Activated T-cell treated with anti-CD3 and anti-CD28 coated beads, Interleukin-2, amount 50 U/mL, for 24 hours (primary cell): ENCODE data around the gene THAP4.
"Not testable (repeated sequence)": the region's sequence is repeated elsewhere in the genome, so short reads cannot be mapped to it uniquely, and the experiment has no call there.

Source experiments
- DNase-seq: peaks from one replicate; pipeline ENCODE4 v3.0.0-alpha.2; 2020
- H3K27ac Mint-ChIP-seq: 2 replicates; pipeline ENCODE4 v1.8.0; 2020; ENCODE audit warnings: mild to moderate bottlenecking, mixed read lengths
- H3K27me3 Mint-ChIP-seq: 2 replicates; pipeline ENCODE4 v1.8.0; 2020; ENCODE audit warnings: mixed read lengths
- H3K36me3 Mint-ChIP-seq: 2 replicates; pipeline ENCODE4 v1.8.0; 2020; ENCODE audit warnings: low read depth, mixed read lengths
- H3K4me1 Mint-ChIP-seq: 2 replicates; pipeline ENCODE4 v1.8.0; 2020; ENCODE audit warnings: low read depth, mixed read lengths
- H3K4me3 Mint-ChIP-seq: 2 replicates; pipeline ENCODE4 v1.8.0; 2020; ENCODE audit warnings: mild to moderate bottlenecking, moderate library complexity, mixed read lengths
- H3K9me3 Mint-ChIP-seq: 2 replicates; pipeline ENCODE4 v1.8.0; 2020; ENCODE audit warnings: mixed read lengths

The THAP4 gene

DNA sequence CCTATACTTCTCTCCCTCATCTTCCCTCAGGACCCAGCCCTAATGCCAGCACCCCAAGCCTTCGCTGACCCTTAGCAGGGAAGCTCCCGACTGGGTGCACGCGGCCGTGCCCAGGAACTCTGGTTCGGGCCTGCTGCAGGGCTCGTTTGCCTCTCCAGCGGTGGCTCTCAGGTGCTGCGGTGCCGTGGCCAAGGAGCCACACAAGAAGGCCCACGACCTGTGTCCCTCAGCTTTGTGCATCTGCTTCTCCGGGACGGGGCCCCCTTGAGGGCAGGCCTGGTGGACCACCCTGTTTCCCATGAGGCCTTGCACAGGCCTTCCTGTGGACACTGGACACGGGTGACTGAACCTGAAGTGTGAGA is 60.7 kb downstream of the THAP4 start:
- Mint-ChIP-seq H3K4me3 (no peak overlapping the region), H3K4me1 (no peaks in the 10 kb centered on the region), H3K36me3 (peaks cover 33% of the 10 kb centered on the region), H3K9me3 (no peaks in the 10 kb centered on the region), H3K27me3 (no peaks in the 10 kb centered on the region), H3K27ac (no peak overlapping the region)
- no peak for DNase-seq

DNA sequence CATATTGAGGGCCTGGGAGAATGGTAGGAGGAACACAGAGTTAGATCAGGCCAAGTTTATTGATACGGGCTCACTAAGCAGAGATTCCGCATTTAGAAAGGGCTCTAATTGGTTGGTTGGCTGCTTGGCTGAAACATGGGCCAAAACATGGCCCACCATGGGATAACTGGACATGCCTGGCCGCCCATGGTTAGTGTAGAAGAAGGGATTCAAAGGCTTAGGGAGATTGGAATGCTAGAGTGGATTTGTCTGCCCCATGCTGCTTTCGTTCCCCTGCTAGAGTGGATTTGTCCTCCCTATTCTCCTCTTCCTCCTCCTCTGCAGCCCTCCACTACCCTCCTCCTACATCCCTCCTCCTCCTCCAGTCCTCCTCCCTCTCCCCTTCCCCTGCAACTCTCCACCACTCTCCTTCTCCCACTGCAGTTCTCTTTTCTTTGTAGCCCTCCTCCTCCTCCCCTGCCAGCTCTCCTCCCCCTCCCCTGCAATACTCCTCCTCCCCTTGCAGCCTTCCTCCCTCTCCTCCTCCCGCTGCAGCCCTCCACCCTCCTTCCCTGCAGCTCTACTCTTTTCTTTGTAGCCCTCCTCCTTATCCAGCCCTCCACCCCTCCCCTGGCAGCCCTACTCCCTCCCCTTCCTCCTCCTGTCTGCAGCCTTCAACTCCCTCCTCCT is 61.2 kb downstream of the THAP4 start:
- H3K4me3 Mint-ChIP-seq = no peak overlapping the region
- no peaks in the 10 kb centered on the region for H3K9me3 Mint-ChIP-seq
- H3K4me1 Mint-ChIP-seq = no peaks in the 10 kb centered on the region
- H3K27me3 Mint-ChIP-seq = no peaks in the 10 kb centered on the region
- peaks cover 30% of the 10 kb centered on the region for H3K36me3 Mint-ChIP-seq
- H3K27ac Mint-ChIP-seq = no peak overlapping the region
- DNase-seq = no peak

- no peak for DNase-seq
- Mint-ChIP-seq H3K36me3 (peaks cover 26% of the 10 kb centered on the region), H3K27ac (no peak overlapping the region), H3K9me3 (no peaks in the 10 kb centered on the region), H3K4me1 (no peaks in the 10 kb centered on the region), H3K27me3 (no peaks in the 10 kb centered on the region), H3K4me3 (no peak overlapping the region)
Measured at GRCh38 chr2:241574911-241575623, 61.9 kb downstream of the THAP4 start.

DNA sequence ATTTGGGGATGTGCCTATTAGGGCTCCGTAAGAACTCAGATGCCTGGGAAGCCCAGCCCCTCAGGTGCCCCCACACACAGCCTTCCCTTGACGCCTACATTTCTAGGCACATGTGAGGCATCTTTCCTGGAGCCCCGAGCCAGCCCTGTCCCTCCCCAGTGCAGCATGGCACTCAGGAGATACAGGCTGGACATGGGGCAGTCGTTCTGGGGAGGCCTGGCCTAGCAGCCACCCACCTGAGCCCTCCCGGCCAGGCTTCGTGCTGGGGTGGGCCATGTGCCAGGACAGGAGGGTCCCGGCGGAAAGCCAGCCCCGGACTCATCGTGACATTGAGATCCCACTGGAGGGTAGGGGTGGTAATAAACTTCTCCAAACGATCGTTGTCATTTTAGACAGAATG is 63.2 kb downstream of the THAP4 start:
- no peak for DNase-seq
- no peak overlapping the region for H3K27ac Mint-ChIP-seq
- H3K4me3 Mint-ChIP-seq = no peak overlapping the region
- no peaks in the 10 kb centered on the region for H3K27me3 Mint-ChIP-seq
- H3K36me3 Mint-ChIP-seq = peaks cover 20% of the 10 kb centered on the region
- H3K4me1 Mint-ChIP-seq = no peaks in the 10 kb centered on the region
- H3K9me3 Mint-ChIP-seq = no peaks in the 10 kb centered on the region

DNA sequence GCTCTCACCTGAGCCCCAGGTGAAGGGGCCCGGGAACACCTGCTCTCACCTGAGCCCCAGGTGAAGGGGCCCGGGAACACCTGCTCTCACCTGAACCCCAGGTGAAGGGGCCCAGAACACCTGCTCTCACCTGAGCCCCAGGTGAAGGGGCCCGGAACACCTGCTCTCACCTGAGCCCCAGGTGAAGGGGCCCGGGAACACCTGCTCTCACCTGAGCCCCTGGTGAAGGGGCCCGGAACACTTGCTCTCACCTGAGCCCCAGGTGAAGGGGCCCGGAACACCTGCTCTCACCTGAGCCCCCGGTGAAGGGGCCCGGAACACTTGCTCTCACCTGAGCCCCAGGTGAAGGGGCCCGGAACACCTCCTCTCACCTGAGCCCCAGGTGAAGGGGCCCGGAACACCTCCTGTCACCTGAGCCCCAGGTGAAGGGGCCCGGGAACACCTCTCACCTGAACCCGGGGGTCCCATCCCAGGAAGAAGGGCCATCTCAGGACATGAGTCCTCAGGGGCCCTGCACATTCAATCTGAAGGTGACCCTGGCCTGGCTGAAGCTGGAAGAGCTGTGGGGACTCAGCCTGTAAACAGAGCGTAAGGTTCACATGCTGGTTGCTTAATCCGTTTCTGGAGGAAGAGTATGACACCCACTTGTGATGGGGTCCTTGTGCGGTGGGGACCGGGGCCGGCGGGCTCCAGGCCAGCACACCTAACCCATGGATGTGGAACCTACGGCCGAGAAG is 63.9 kb downstream of the THAP4 start:
- H3K9me3 Mint-ChIP-seq, H3K4me1 Mint-ChIP-seq, H3K27ac Mint-ChIP-seq, DNase-seq, H3K27me3 Mint-ChIP-seq, H3K4me3 Mint-ChIP-seq: not testable (repeated sequence)
- peaks cover 15% of the 10 kb centered on the region for H3K36me3 Mint-ChIP-seq

DNA sequence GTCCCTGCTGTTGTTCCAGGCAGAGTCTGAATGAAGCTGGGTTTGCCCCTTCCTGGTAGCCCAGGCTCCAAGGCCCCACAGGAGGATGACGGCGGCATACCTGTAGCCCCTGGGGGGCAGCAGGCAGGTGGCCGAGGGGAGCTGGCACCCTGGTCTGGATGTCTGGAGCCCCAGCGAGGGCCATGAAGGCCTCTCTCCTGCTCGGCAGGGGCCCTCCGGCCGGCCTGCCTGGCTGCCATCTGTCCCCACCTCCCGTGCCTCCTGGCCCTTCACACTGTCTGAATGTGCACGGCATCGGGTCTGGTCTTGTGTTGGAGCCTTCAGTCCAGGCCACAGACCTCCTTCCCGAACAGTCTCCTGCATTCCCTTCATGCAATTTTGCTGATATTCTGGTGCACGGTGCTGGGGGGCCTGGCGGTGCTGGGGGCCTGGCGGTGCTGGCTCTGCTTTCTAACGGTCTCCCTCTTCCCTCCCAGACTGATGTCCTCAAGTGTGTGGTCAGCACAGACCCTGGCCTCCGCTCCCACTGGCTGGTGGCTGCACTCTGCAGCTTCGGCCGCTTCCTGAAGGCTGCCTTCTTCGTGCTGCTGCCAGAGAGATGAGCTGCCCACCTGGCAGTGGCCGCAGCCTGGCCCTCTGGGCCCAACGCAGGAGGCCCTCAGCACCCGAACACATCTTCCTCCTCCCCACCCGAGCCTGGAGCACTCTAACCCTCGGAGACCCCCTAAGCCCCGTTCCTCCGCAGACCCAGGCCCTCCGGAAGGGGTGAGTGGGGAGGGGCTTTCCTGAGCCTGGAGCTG is 64.9 kb downstream of the THAP4 start:
- Mint-ChIP-seq H3K4me1 (no peaks in the 10 kb centered on the region), H3K4me3 (no peak overlapping the region), H3K27me3 (no peaks in the 10 kb centered on the region), H3K9me3 (no peaks in the 10 kb centered on the region), H3K36me3 (peaks cover 12% of the 10 kb centered on the region), H3K27ac (no peak overlapping the region)
- no peak for DNase-seq

- no peaks in the 10 kb centered on the region for H3K9me3 Mint-ChIP-seq
- H3K27me3 Mint-ChIP-seq = no peaks in the 10 kb centered on the region
- no peaks in the 10 kb centered on the region for H3K4me1 Mint-ChIP-seq
- H3K27ac Mint-ChIP-seq = no peak overlapping the region
- H3K4me3 Mint-ChIP-seq = no peak overlapping the region
- peaks cover 9% of the 10 kb centered on the region for H3K36me3 Mint-ChIP-seq
- DNase-seq = no peak
Measured at GRCh38 chr2:241570961-241571581, 65.9 kb downstream of the THAP4 start.

DNA sequence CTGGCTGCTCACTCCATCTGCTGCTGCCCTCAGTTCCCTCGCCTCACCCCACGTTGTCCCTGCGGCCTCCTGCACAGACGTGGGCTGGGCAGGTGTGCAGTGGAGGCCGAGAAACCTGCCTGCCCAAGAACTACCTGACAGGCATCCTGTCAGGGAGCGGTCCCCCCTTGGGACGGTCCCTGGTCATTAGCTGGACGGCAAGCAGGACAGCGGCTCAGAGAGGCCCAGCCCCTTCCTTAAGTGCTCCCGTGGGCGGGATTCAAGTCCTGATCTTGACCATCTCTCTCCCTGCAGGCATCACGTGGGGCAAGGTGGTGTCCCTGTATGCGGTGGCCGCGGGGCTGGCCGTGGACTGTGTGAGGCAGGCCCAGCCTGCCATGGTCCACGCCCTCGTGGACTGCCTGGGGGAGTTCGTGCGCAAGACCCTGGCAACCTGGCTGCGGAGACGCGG is 67.1 kb downstream of the THAP4 start:
- Mint-ChIP-seq H3K9me3 (no peaks in the 10 kb centered on the region), H3K4me3 (no peak overlapping the region)

GRCh38 chr2:241568726-241569125 is 68.2 kb downstream of the THAP4 start:
- H3K4me1 Mint-ChIP-seq = no peaks in the 10 kb centered on the region
- H3K27me3 Mint-ChIP-seq = no peaks in the 10 kb centered on the region
- H3K36me3 Mint-ChIP-seq = peaks cover 4% of the 10 kb centered on the region
- no peaks in the 10 kb centered on the region for H3K9me3 Mint-ChIP-seq
- no peak overlapping the region for H3K4me3 Mint-ChIP-seq
- no peak overlapping the region for H3K27ac Mint-ChIP-seq
- DNase-seq = no peak

More for the DNA sequence above, 67.1 kb downstream of the THAP4 start:
- DNase-seq = no peak
- Mint-ChIP-seq H3K36me3 (peaks cover 4% of the 10 kb centered on the region), H3K4me1 (no peaks in the 10 kb centered on the region), H3K27me3 (no peaks in the 10 kb centered on the region), H3K27ac (no peak overlapping the region)

GRCh38 chr2:241567776-241568175 is 69.2 kb downstream of the THAP4 start:
- no peaks in the 10 kb centered on the region for H3K4me1 Mint-ChIP-seq
- no peak for DNase-seq
- H3K27me3 Mint-ChIP-seq = no peaks in the 10 kb centered on the region
- no peak overlapping the region for H3K27ac Mint-ChIP-seq
- no peak overlapping the region for H3K4me3 Mint-ChIP-seq
- H3K9me3 Mint-ChIP-seq = no peaks in the 10 kb centered on the region
- no peaks in the 10 kb centered on the region for H3K36me3 Mint-ChIP-seq

DNA sequence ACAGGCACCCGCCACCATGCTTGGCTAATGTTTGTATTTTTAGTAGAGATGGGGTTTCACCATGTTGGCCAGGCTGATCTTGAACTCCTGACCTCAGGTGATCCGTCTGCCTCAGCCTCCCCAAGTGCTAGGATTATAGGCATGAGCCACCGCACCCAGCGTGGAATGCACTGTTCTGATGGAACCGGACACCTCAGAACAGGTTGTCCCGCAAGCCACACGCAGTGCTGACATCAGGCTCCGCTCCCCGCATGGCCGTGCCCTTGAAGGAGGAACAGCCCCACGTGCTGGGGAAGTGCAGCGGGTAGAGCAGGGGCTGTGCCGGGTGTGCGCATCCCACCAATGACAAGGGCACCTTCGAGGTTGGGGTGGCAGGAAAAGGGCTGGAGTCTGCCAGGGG is 69.7 kb downstream of the THAP4 start:
- not testable (repeated sequence) for H3K27ac Mint-ChIP-seq, DNase-seq, H3K27me3 Mint-ChIP-seq, H3K36me3 Mint-ChIP-seq, H3K4me3 Mint-ChIP-seq, H3K9me3 Mint-ChIP-seq, H3K4me1 Mint-ChIP-seq

- no peak overlapping the region for H3K4me3 Mint-ChIP-seq
- H3K9me3 Mint-ChIP-seq = no peaks in the 10 kb centered on the region
- peaks cover 6% of the 10 kb centered on the region for H3K27me3 Mint-ChIP-seq
- no peaks in the 10 kb centered on the region for H3K36me3 Mint-ChIP-seq
- no peak overlapping the region for H3K27ac Mint-ChIP-seq
- DNase-seq = no peak
- no peaks in the 10 kb centered on the region for H3K4me1 Mint-ChIP-seq
Measured at GRCh38 chr2:241566468-241566867, 70.5 kb downstream of the THAP4 start.

DNA sequence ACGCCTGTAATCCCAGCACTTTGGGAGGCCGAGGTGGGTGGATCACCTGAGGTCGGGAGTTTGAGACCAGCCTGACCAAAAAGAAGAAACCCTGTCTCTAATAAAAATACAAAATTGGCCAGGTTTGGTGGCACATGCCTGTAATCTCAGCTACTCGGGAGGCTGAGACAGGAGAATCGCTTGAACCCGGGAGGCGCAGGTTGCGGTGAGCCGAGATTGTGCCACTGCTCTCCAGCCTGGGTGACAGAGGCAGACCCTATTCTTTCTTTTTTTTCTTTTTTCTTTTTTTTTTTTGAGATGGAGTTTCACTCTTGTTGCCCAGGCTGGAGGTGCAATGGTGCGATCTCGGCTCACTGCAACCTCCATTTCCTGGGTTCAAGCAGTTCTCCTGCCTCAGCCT is 70.9 kb downstream of the THAP4 start:
- H3K9me3 Mint-ChIP-seq, H3K36me3 Mint-ChIP-seq, H3K27me3 Mint-ChIP-seq, DNase-seq, H3K4me3 Mint-ChIP-seq, H3K4me1 Mint-ChIP-seq, H3K27ac Mint-ChIP-seq: not testable (repeated sequence)

GRCh38 chr2:241565411-241565810 is 71.5 kb downstream of the THAP4 start:
- no peaks in the 10 kb centered on the region for H3K36me3 Mint-ChIP-seq
- H3K4me3 Mint-ChIP-seq = no peak overlapping the region
- no peak for DNase-seq
- H3K9me3 Mint-ChIP-seq = no peaks in the 10 kb centered on the region
- H3K27me3 Mint-ChIP-seq = peaks cover 10% of the 10 kb centered on the region
- no peak overlapping the region for H3K27ac Mint-ChIP-seq
- H3K4me1 Mint-ChIP-seq = no peaks in the 10 kb centered on the region
